Measurements from ENCODE around the gene IFRD1.
"Not testable (repeated sequence)": the region's sequence is repeated elsewhere in the genome, so short reads cannot be mapped to it uniquely, and the experiment has no call there.

The IFRD1 gene

GRCh38 chr7:112449353-112449752, 907 bp upstream of the IFRD1 start:
- no peak for TF ChIP-seq CTCF (IDR thresholded peaks at IDR 0.05; ENCODE audit: low read length, missing control alignments)
- peak overlapping the region; percentile 99 for H3K4me3 ChIP-seq (replicated peaks; ENCODE audit: low read depth, low read length)
- no peak for DNase-seq (ENCODE audit: low read depth)

- DNase-seq (ENCODE audit: low read depth): peak; percentile 98
- peak overlapping the region; percentile 99 for H3K4me3 ChIP-seq (replicated peaks; ENCODE audit: low read depth, low read length)
- no peak for TF ChIP-seq CTCF (IDR thresholded peaks at IDR 0.05; ENCODE audit: low read length, missing control alignments)
Observed at GRCh38 chr7:112450807-112451761, 824 bp downstream of the IFRD1 start.

DNA sequence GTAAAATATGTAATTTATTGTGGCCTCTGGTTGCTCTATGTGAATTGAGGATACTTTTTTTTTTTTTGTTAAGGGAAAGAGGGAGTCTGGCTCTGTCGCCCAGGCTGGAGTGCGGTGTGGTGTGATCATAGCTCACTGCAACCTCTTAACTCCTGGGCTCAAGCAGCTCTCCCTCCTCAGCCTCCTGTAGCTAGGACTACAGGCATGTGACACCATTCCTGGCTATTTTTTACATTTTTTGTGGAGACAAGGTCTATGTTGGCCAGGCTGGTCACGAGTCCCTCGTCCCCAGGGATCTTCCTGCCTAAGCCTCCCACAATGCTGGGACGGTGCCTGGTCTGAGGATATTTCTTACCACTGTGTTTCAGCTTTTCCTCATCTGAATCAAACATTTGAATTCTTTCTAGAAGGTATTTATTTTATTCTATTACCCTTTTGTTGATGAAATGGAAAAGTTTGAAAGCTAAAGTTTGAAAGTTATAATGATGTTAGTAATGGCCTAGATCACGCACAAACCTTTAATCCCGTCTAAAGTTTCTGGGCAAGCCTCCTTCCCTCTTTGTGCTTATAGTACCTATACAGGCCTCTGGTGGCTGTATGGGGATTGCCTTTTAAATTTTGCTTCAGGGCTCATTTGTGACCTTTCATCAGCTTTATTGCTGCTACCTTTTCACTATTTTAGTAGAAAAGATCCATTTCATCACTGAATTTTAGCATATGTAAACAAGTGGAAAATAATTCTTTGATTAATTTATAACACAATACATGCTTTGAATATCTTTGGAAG, 2.0 kb downstream of the IFRD1 start:
- H3K4me3 ChIP-seq (replicated peaks; ENCODE audit: low read depth, low read length): peak overlapping the region; percentile 99
- peak; percentile 40 for TF ChIP-seq CTCF (IDR thresholded peaks at IDR 0.05; ENCODE audit: low read length, missing control alignments)
- DNase-seq (ENCODE audit: low read depth): peak; percentile 81

- DNase-seq (ENCODE audit: low read depth): peak; percentile 78
- TF ChIP-seq CTCF (IDR thresholded peaks at IDR 0.05; ENCODE audit: low read length, missing control alignments): no peak
- peak overlapping the region; percentile 99 for H3K4me3 ChIP-seq (replicated peaks; ENCODE audit: low read depth, low read length)
Observed at GRCh38 chr7:112453505-112454171, 3.4 kb downstream of the IFRD1 start.

GRCh38 chr7:112454191-112454590, 3.9 kb downstream of the IFRD1 start:
- H3K4me3 ChIP-seq (replicated peaks; ENCODE audit: low read depth, low read length); DNase-seq (ENCODE audit: low read depth): not testable (repeated sequence)

GRCh38 chr7:112459645-112460044, 9.4 kb downstream of the IFRD1 start:
- H3K4me3 ChIP-seq (replicated peaks; ENCODE audit: low read depth, low read length): no peak overlapping the region
- TF ChIP-seq CTCF (IDR thresholded peaks at IDR 0.05; ENCODE audit: low read length, missing control alignments): no peak
- no peak for DNase-seq (ENCODE audit: low read depth)

DNA sequence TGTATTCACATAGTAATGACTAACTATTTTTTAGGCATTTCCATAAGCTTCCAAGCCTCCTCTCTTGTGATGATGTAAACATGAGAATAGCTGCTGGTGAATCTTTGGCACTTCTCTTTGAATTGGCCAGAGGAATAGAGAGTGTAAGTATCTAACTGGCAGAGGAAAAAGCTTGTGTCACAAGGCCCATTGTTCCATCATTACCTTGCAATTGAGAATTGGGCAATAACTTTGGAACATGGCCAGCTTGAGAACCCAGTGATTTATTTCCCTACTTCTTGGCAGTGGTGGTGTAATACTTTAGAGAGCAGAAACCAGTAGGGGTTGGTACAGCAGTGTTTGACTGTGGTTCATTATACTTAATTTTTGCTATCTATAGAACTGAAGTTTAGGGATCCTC, 12.0 kb downstream of the IFRD1 start:
- H3K4me3 ChIP-seq (replicated peaks; ENCODE audit: low read depth, low read length): no peak overlapping the region
- DNase-seq (ENCODE audit: low read depth): peak; percentile 99
- TF ChIP-seq CTCF (IDR thresholded peaks at IDR 0.05; ENCODE audit: low read length, missing control alignments): peak; percentile 1

Data from fibroblast of pulmonary artery (primary cell).